COLO668 (cell line): Measurements from ENCODE around the gene KCTD11.
"Not testable (repeated sequence)": the region's sequence is repeated elsewhere in the genome, so short reads cannot be mapped to it uniquely, and the experiment has no call there.

Experiments
- DNase-seq: peaks from one replicate; lab custom pipeline; 2025; ENCODE audit not compliant: unreplicated experiment; lab: John Stamatoyannopoulos, UW

Gene KCTD11

DNA sequence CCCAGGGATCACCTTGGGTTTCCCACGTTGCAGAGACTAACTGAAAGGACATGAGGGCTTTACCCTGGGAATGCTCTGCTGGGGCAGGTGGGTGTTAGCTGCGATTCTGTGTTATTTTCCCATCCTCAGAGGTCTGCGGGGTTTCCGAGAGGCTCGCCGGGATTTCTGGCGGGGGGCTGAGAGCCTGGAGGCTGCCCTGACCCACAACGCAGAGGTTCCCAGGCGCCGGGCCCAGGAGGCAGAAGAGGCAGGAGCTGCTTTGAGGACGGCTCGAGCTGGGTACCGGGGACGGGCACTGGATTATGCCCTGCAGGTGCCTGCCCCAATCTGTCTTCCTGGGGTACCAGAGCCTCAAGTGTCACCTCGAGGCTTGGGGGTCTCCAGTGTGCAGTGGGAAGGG, 8.7 kb upstream of the KCTD11 start:
- no peak for DNase-seq

DNA sequence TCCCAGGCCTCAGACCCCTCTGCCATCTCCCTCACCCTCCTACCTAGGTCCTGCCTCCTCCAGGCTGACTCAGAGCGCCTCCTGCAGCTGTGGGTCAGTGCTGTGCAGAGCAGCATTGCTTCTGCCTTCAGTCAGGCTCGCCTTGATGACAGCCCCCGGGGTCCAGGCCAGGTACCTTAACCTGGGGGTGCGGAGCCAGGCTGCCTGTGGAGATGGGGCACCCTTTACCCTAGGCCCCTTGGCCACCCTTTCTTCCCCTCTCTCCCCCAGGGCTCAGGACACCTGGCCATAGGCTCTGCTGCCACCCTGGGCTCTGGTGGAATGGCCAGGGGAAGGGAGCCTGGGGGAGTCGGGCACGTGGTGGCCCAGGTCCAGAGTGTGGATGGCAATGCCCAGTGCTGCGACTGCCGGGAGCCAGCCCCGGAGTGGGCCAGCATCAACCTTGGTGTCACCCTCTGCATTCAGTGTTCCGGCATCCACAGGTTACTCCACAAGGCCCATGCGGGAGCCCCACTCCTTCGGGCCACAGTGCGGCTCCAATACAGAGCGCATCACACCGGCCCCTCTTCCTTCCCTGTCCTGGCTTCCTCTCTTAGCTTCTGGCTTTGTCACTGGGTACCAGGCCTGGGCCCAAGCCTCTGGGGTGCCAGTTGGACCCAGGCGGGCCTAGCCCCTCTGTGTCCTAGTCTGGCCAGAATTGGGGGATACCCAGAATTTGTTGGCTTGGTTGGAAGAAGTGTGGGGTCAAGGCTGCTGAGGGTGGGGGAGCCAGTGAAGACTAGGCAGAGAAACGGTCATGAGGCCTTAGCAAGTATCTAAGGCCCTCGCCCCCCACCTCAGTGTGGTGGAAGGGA, 5.0 kb upstream of the KCTD11 start:
- DNase-seq = no peak

DNA sequence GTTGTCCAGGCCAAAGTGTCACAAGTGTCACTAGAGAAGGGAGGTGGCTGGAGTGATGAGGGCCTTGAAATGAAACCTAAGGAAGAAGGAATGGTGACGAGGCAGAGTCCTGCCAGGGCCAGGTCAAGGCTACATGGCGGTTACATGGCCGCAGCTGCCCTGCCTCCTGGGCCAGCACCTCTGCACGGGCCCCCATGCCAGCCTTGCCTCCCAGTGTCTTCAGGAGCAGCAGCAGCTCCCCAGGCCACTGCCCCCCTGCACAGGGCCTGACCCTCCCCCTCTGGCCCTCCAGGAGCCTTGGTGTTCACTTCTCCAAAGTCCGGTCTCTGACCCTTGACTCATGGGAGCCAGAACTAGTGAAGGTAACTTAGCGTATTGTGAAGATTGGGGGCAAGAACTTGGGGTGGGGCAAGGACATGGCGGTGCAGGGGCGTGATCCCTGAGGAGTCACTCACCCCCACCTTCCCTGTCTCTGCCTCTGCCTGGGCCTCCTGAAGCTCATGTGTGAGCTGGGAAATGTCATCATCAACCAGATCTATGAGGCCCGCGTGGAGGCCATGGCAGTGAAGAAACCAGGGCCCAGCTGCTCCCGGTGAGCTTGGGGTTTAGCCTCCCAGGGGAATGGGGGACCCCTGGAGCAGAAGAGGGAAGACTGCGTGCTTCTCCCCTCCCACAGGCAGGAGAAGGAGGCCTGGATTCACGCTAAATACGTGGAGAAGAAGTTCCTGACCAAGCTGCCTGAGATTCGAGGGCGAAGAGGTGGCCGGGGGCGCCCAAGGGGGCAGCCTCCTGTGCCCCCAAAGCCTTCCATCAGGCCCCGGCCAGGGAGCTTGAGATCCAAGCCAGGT, 4.1 kb upstream of the KCTD11 start:
- no peak for DNase-seq

DNA sequence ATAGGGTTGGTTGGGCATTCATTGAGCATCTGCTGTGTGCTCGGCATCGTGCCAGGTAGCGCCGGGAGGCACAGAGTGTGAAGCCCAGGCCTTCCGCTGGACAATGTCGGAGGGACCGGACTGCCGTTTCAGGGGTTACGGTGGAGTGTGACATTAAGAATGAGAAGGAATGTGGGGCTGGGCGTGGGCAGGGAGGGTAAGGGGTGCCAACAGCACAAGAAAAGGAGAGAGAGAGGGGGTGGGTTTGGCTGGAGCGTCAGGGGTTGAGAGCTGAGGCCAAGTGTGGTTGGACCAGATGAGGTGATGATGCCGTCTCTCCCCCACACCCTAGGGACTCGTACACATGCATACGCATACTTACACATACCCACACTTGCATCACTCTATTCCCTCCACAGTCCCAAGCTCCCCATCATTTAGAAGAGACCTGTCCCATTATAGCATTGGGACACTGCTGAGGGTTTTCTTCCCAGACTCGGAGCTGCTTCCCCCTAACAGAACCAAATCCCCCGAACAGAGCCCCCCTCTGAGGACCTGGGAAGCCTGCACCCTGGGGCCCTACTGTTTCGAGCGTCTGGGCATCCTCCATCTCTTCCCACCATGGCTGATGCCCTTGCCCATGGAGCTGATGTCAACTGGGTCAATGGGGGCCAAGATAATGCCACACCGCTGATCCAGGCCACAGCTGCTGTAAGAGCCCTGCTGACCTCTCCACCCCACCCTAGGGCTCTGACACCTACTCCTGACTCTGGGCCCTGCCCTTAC, 3.3 kb upstream of the KCTD11 start:
- DNase-seq = no peak

DNA sequence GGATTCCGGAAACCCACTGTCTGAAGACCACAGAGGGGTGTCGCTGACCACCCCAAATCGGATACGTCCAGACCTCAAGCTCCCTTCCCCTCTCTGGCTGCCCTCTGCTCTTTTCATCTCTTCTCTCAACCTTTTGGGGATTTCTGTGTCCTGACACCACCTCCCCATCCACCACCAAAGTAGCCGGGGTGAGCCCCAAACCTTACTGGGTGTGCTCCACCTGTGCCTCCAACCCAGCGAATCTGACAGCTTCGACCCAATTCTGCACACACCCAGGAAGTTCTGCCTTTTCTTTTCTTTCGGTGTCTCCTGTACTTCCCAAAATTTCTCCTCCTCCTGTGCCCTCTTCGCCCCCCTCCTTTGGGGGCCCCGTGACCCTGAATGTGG, 534 bp downstream of the KCTD11 start:
- no peak for DNase-seq

DNA sequence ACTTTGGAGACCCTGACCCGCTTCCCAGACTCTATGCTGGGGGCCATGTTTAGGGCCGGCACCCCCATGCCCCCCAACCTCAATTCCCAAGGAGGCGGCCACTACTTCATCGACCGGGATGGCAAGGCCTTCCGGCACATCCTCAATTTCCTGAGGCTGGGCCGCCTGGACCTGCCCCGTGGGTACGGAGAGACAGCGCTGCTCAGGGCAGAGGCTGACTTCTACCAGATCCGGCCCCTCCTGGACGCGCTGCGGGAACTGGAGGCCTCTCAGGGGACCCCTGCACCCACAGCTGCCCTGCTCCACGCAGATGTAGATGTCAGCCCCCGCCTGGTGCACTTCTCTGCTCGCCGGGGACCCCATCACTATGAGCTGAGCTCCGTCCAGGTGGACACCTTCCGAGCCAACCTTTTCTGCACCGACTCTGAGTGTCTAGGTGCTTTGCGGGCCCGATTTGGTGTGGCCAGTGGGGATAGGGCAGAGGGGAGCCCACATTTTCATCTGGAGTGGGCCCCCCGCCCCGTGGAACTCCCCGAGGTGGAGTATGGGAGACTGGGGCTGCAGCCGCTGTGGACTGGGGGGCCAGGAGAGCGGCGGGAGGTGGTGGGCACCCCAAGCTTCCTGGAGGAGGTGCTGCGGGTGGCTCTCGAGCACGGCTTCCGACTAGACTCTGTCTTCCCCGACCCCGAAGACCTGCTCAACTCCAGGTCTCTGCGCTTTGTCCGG, 1.1 kb downstream of the KCTD11 start:
- DNase-seq = no peak

DNA sequence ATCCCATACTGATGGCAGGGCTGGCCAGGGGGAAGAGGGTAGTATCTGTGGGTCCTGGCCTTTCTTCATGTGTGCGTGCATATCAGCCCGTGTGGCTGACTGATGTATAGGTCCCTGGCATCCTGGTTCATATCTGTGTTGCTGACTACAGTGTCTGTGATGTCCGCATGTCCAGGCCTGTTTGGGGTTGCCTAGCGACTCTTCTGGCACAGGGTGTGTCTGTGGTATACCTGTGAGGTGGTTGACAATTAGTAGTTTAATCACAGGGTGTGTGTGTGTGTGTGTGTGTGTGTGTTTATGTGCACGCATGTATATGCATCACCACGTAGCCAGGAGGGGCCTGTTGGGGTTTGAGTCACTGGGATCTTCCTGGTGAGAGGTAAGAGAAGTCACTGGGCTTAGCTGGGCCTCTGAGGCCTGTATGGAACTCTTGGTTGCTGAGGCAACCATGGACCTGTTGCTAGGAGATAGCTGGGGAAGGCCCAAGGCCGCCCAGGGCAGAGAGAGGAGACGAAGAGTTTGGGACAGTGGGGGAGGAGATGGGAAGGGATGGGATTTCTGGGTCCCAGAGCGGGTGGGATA, 2.4 kb downstream of the KCTD11 start:
- peak; percentile 37 for DNase-seq

DNA sequence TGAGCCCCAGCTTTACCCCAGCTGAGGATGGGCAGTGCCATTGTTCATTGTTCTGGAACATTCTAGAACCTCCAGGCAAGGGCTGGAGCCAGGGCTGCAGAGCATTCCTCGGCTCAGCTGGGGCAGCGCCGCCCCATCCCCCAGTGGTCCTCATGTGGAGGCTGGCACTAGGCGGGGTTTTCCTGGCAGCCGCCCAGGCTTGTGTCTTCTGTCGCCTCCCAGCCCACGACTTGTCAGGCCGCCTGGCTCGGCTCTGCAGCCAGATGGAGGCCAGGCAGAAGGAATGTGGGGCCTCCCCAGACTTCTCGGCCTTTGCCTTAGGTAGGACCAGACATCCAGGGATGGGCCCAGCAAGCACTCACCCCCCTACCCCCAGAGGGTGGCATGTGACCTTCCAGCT, 3.1 kb downstream of the KCTD11 start, which contains the start of gene TMEM95:
Gene TMEM95 (plus strand): TSS at position 104 of the 400 bp plus-strand sequence. CDS start 49 bp downstream, at position 153.
- DNase-seq = peak; percentile 1

DNA sequence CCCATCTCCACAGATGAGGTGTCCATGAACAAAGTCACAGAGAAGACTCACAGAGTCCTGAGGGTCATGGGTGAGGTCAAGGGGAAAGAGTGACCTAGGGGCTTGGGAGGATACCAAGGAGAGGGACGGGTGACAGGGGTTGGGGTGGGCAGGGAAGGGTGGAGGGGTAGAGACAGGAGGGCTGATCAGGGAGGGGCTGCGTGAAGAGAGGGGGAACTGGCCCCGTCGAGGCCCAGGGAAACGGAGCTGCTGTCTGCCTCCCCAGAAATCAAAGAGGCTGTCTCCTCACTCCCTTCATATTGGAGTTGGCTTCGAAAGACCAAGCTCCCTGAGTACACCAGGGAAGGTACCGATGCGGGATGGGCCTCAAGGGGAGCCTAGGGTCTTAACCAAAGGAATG, 3.6 kb downstream of the KCTD11 start:
- no peak for DNase-seq

DNA sequence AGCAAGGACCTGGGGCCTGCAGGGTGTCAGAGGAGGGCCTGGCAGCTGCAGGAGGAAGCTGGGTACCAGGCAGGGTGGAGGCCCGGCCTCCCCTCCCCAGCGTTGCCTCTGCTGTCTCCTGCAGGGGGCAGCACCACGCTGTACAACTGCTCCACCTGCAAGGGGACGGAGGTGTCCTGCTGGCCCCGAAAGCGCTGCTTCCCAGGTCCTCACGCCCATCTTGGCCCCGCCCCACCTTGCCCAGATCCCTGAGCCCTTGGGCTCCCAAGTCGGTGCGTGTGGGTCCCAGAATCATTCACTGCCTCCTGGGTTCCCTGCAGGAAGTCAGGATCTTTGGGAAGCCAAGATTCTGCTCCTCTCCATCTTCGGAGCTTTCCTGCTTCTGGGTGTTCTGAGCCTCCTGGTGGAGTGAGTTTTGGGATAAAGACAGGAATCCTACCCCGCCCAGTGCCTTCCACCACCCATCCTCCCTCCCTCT, 4.1 kb downstream of the KCTD11 start:
- peak; percentile 68 for DNase-seq

DNA sequence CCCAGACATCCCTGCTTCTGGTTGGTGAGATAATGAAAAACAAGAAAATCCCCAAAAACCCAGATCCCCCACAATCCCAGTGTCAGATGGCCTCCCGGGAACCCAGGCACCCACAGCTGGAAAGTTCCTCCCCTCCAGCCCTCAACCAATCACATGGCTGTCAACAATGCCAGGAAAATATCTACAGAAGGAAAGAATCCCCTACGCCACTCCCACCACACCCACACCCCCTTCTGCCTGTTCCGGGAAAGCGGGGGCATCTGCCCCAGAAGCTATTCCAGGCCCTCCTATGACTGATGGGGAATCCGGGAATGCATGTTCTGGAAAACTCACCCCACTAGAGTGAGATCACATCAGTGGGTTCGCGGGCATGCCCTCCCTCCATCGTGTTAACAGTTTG, 4.8 kb downstream of the KCTD11 start:
- DNase-seq = no peak

DNA sequence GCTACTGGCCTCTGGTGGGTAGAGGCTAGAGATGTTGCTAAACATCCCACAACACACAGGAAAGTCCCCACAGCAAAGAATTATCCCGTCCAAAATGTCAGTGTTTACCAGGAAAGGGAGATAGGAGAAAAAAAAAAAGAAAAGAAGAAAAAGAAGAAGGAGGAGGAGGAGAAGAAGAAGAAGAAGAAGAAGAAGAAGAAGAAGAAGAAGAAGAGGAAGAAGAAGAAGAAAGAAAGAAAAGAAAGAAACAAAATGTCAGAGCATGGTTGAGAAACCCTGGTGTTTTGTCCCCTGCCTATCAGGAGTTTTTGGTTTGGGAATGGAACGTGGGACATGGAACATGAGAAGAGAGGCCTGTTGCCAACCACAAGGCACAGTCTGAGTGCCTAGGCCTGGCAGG, 5.4 kb downstream of the KCTD11 start:
- DNase-seq = no peak

DNA sequence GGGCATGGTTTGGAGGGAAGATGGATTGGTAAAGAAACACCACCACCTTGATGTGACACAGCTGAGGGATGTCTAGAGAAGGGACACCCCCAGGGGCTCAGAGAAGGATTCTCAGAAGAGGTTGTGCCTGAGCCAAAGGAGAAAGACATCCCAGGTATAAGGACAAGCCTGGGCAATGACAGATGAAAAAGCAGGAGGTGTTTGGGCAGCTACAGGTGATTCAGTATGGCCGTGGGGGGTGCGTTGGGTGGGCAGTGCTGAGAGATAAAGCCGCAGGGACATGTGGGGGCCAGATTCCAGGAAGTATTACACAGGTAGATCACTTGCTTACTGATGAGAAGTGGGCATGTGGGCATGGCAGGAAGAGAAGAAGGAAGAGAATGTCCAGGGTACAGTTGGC, 9.9 kb downstream of the KCTD11 start:
- no peak for DNase-seq

DNA sequence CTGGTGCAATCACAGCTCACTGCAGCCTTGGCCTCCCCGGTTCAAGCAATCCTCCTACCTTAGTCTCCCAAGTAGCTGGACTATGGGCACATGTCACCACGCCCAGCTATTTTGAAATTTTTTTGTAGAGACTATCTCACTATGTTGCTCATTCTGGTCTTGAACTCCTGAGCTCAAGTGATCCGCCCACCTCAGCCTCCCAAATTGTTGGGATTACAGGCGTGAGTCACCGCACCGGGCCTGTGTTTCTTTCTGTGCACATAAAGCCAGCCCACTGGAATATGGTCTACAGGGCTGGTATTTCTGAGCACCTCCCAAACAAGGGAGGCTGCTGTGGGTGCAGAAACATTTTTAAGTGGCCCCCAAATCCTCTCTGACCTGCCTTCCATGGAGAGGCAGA, 11.3 kb downstream of the KCTD11 start:
- no peak for DNase-seq

DNA sequence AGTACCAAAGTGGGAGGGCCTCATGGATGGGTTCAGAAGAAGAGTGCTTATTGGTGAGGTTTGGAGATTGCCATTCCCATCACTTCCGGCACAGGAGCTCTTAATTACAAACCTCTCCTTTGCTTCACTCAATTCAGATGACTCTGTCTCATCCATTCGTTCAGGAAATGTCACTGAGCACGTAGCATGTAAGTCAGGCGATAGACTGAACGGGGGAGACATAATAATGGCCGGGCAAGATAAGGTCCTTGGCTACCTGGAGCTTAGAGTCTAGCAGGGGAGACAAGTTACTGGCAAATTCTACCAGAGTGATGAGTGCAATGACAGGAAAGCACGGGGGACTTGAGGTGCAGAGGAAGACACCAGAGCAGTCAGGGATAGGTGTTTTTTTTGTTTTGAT, 14.0 kb downstream of the KCTD11 start:
- not testable (repeated sequence) for DNase-seq

DNA sequence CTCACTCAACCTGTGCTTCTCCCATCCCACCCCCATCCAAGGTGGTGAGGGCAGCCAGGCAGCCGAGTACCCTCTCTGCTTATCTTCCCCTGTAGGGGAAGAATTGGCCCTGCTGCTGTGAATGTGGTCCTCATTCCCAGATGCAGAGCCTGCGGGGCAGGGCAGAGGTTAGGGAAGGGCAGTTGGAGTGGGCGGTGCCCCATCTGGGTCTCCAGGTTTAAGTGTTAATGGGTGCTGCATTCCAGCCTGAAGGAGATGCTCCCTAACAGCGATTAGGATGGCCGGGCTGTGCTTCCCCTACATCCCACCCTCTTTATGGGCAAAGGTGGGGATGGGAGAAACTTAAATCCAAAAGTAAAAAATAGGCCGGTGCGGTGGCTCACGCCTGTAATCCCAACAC, 15.1 kb downstream of the KCTD11 start:
- no peak for DNase-seq

DNA sequence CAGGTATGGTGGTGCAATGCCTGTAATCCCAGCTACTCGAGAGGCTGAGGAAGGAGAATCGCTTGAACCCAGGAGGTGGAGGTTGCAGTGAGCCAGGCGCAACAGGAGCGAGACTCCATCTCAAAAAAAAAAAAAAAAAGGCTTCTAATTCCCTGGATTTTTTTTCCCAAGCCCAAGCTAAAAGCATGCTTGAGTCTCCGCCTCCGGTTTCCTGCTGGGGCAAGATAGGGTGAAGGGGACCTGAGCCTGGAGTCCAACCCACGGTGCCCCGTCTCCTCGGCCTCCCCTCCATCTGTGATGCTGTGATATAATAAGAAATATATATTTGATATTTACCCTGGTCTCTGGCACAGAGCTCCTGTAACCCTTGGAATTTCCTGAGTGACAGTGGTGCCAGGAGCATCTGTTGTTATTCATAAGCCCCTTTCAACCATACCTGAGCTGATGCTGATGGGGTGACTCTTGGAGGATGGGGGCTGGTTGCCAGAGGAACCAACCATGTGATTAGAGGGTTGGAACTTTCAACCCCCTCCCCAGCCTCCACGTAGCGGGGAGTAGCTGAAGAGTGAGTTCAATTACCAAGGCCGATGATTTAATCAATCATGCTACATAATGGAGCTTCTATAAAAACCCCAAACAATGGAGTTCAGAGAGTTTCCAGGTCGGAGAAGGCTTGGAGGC, 16.1 kb downstream of the KCTD11 start:
- DNase-seq = no peak

DNA sequence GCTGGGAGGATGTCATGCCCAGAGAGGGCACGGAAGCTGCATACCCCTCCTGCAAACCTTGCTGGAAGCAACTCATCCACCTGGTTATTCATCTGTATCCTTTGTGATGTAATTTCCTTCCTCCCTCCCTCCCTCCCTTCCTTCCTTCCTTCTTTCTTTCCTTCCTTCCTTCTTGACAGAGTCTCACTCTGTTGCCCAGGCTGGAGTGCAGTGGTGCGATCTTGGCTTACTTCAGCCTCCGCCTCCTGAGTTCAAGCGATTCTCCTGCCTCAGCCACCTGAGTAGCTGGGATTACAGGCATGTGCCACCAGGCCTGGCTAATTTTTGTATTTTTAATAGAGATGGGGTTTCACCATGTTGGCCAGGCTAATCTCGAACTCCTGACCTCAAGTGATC, 16.6 kb downstream of the KCTD11 start:
- DNase-seq = not testable (repeated sequence)

DNA sequence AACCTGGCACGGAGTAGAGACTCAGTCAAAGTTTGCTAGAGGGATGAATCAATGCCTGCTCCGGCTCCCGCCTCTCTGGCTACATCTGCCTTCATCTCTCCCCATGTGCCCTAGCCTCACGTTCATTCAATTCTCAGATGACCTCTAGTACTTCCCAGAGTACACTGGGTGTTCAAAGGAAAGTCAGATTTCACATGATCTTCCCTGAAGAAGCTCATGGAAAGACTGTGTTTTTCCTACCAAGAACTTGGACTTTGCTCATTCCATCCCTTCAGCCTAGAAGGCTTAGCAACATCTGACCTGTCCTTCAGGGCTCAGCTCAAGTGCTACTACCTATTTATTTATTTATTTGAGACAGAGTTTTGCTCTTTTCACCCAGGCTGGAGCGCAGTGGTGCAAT, 17.9 kb downstream of the KCTD11 start:
- no peak for DNase-seq

DNA sequence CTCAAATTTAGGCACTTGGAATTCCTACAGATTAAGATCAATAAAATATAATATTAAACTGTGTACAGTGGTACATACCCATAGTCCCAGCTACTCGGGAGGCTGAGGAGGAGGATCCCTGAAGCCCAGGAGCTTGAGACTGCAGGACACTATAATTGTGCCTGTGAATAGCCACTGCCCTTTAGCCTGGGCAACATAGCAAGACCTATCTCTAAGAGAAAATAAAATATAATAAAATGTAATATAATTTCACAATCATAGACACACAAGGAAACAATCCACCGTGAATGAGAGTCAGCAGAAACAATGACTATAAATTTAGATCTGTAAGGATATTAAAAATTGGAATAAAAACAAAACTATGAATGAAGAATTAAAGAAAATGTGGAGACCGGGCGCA, 18.9 kb downstream of the KCTD11 start:
- no peak for DNase-seq
